Measurements from ENCODE around the gene WDR6. TPM values are rescaled to one million over a fixed set of nuclear protein-coding genes. Genes with fewer than 3 reads are reported as not detected.

The WDR6 gene
- total RNA-seq, 2 donors from 2014 or later: 109 to 136 TPM

DNA sequence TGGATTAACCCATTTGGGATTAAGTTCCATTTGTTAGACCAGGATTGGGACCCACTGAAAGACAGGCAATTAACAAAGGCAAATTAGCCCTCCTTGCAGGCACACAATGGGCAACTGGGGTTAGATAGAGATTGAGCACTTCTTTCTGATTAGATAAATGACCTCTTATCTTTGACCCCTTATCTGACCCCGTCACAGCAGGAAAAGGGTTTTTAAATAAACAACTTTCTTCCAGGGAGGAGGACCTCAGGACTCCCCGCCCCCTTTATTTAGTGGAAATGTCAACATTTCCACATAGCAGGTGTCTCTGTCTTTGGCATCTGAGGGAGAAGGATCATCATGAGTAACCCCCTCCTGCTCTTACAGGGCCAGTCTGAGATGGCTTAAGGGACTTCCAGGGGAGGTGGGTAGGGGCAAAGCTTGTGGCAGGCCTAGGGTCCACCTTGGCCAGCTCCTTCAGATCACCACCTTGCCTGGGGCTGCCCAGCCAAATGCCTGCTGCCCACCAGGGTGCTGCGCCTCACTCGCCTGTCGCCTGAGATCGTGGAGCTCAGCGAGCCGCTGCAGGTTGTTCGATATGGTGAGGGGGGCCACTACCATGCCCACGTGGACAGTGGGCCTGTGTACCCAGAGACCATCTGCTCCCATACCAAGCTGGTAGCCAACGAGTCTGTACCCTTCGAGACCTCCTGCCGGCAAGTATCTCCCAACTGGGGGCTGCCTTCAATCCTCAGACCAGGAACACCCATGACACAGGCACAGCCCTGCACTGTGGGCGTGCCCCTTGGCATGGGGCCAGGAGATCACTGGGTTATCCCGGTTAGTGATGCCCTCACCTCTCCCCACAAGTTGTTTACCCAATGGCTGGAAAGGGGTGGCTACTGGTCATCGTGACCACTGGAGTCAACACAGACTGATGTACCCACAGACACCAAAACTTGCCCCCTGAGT, 2.6 kb upstream of the WDR6 start:
- intact Hi-C loops (cut with DNase I): no loop called here

DNA sequence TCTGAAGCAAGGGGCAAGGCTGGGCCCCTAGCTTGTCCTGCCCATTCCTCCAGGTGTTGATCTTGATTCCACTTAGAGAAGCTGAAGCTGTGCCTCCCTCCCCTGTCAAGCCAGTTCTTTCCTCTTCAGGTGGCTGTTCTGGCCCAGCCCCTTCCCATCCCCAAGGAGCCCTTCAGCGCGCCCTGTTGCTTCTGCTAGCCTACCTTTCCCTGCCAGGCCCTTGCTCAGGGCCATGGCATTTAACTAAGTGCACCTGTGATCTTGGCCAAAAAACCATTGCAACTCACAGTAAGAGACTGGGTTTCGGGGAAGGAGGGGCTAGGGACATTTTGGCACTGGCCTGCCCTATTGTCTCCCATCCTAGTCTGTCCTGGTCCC, 1.9 kb upstream of the WDR6 start:
- WGBS, 2 donors: 94 to 96% methylated on average over 3 of the region's 3 CpGs
- no peak for TF ChIP-seq POLR2A (IDR thresholded peaks at IDR 0.05)
- TF ChIP-seq, protein P1, sequence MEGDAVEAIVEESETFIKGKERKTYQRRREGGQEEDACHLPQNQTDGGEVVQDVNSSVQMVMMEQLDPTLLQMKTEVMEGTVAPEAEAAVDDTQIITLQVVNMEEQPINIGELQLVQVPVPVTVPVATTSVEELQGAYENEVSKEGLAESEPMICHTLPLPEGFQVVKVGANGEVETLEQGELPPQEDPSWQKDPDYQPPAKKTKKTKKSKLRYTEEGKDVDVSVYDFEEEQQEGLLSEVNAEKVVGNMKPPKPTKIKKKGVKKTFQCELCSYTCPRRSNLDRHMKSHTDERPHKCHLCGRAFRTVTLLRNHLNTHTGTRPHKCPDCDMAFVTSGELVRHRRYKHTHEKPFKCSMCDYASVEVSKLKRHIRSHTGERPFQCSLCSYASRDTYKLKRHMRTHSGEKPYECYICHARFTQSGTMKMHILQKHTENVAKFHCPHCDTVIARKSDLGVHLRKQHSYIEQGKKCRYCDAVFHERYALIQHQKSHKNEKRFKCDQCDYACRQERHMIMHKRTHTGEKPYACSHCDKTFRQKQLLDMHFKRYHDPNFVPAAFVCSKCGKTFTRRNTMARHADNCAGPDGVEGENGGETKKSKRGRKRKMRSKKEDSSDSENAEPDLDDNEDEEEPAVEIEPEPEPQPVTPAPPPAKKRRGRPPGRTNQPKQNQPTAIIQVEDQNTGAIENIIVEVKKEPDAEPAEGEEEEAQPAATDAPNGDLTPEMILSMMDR (IDR thresholded peaks at IDR 0.05): no peak
- Histone ChIP-seq H3K4me1 (peaks cover 21% of the 10 kb centered on the region), H3K27me3 (no peaks in the 10 kb centered on the region), H3K9me3 (no peaks in the 10 kb centered on the region), H3K36me3 (replicated peaks in 1 of 2; ENCODE audit: insufficient read depth in 1 of 2, low read depth in 2 of 2) (no peaks in the 10 kb centered on the region), H3K4me3 (no peak overlapping the region), H3K27ac (no peak overlapping the region)
- no peak for DNase-seq
- intact Hi-C loops (cut with DNase I): no loop called here
- ATAC-seq: no peak

More for the DNA sequence above, 2.6 kb upstream of the WDR6 start:
- ATAC-seq: no peak
- no peak overlapping the region for H3K4me3 ChIP-seq
- TF ChIP-seq POLR2A (IDR thresholded peaks at IDR 0.05): no peak
- TF ChIP-seq, protein P1 (IDR thresholded peaks at IDR 0.05): no peak
- no peaks in the 10 kb centered on the region for H3K27me3 ChIP-seq
- H3K36me3 ChIP-seq (replicated peaks in 1 of 2; ENCODE audit: insufficient read depth in 1 of 2, low read depth in 2 of 2): no peaks in the 10 kb centered on the region
- no peak overlapping the region for H3K27ac ChIP-seq
- no peaks in the 10 kb centered on the region for H3K9me3 ChIP-seq
- peaks cover 21% of the 10 kb centered on the region for H3K4me1 ChIP-seq
- DNase-seq: peak in 1 of 4 donors; percentile 43
- WGBS, 2 donors: 63 to 84% methylated on average over 2 to 15 of the region's 16 CpGs

DNA sequence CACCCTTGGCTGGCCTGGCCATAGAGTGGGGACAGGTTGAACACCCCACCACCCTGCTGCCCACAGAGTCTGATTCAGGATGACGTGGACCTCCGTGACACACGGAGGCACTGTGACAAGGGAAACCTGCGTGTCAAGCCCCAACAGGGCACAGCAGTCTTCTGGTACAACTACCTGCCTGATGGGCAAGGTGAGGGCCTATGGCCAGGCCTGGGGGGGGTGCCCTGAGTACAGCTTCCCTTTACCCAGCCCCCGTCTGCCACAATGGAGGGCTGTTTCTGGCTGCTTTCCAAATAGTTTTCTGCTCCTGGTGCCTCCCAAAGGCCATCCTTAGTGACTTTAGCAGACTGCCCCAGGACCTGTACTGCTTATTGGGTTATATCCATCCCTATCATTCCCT, 1.2 kb upstream of the WDR6 start:
- no peaks in the 10 kb centered on the region for H3K36me3 ChIP-seq (replicated peaks in 1 of 2; ENCODE audit: insufficient read depth in 1 of 2, low read depth in 2 of 2)
- H3K9me3 ChIP-seq: no peaks in the 10 kb centered on the region
- no peak overlapping the region for H3K4me3 ChIP-seq
- intact Hi-C loops (cut with DNase I): no loop called here
- ATAC-seq (no peak), DNase-seq (peak in 1 of 4 donors; percentile 19)
- 90 to 100% methylated on average over 4 to 5 of the region's 5 CpGs for WGBS, 2 donors
- peaks cover 21% of the 10 kb centered on the region for H3K4me1 ChIP-seq
- H3K27ac ChIP-seq: peak overlapping the region in 3 of 4 donors; percentile 91 to 95 (median 93)
- TF ChIP-seq, protein P1 (IDR thresholded peaks at IDR 0.05): no peak
- no peak for TF ChIP-seq POLR2A (IDR thresholded peaks at IDR 0.05)
- H3K27me3 ChIP-seq: no peaks in the 10 kb centered on the region

DNA sequence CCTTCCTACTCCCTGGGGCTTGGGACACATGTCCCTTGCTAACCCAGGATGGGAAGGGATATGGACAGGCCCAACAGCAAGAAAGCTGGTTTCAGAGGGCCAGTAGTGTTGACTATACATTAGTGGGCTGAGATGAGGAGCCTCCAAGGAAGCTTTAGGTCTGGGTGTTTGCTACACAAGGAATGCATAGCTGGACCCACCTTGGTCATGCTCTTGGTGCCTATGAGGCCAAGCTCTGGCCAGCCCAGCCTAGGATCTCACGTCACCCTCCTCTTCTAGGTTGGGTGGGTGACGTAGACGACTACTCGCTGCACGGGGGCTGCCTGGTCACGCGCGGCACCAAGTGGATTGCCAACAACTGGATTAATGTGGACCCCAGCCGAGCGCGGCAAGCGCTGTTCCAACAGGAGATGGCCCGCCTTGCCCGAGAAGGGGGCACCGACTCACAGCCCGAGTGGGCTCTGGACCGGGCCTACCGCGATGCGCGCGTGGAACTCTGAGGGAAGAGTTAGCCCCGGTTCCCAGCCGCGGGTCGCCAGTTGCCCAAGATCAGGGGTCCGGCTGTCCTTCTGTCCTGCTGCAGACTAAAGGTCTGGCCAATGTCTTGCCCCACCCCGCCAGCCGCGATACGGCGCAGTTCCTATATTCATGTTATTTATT, 653 bp upstream of the WDR6 start:
- intact Hi-C loops (cut with DNase I): no loop called here
- Histone ChIP-seq H3K9me3 (no peaks in the 10 kb centered on the region), H3K27ac (peak overlapping the region; percentile 74 to 95 (median 92)), H3K27me3 (no peaks in the 10 kb centered on the region), H3K4me1 (peaks cover 26% of the 10 kb centered on the region), H3K4me3 (peak overlapping the region; percentile 31 to 35), H3K36me3 (replicated peaks in 1 of 2; ENCODE audit: insufficient read depth in 1 of 2, low read depth in 2 of 2) (no peaks in the 10 kb centered on the region)
- 2% methylated on average over 23 to 32 of the region's 32 CpGs for WGBS, 2 donors
- peak; percentile 50 to 57 (median 53) for DNase-seq
- TF ChIP-seq, protein P1 (IDR thresholded peaks at IDR 0.05): no peak
- TF ChIP-seq POLR2A (IDR thresholded peaks at IDR 0.05): no peak
- ATAC-seq: peak; percentile 9

All from body of pancreas (tissue), 4 donors.